Neuronal stem cell (in vitro differentiated cells): ENCODE data around the gene MED15.
"Not testable (repeated sequence)": the region's sequence is repeated elsewhere in the genome, so short reads cannot be mapped to it uniquely, and the experiment has no call there.

ENCODE experiments used
- DNase-seq: peaks from one replicate; pipeline ENCODE4 v3.0.0-alpha.2; 2013; ENCODE audit warnings: low spot score
- H2AFZ ChIP-seq: one replicate; pipeline ENCODE4 v1.6.1; 2013; ENCODE audit warnings: mild to moderate bottlenecking, low read length, inconsistent platforms
- H2AK5ac ChIP-seq: 2 replicates; pipeline ENCODE4 v1.6.1; 2013; ENCODE audit warnings: low read depth, mild to moderate bottlenecking, inconsistent platforms, low read length, moderate library complexity, mixed read lengths
- H2BK120ac ChIP-seq: 2 replicates; pipeline ENCODE4 v1.6.1; 2013; ENCODE audit warnings: low read depth, mild to moderate bottlenecking, inconsistent platforms, low read length, moderate library complexity, mixed read lengths
- H2BK12ac ChIP-seq: one replicate; pipeline ENCODE4 v1.6.1; 2013; ENCODE audit warnings: low read length, inconsistent platforms
- H2BK15ac ChIP-seq: 2 replicates; pipeline ENCODE4 v1.6.1; 2013; ENCODE audit warnings: mild to moderate bottlenecking, low read length, inconsistent platforms, mixed read lengths
- H2BK5ac ChIP-seq: one replicate; pipeline ENCODE4 v1.6.1; 2013; ENCODE audit warnings: inconsistent platforms, mild to moderate bottlenecking, low read length, moderate library complexity
- H3K14ac ChIP-seq: one replicate; pipeline ENCODE4 v1.6.1; 2013; ENCODE audit warnings: low read length, inconsistent platforms
- H3K18ac ChIP-seq: 2 replicates; pipeline ENCODE4 v1.6.1; 2013; ENCODE audit warnings: low read length, inconsistent platforms
- H3K23ac ChIP-seq: 2 replicates; pipeline ENCODE4 v1.6.1; 2013; ENCODE audit warnings: low read depth, mild to moderate bottlenecking, mixed read lengths, low read length, inconsistent platforms; ENCODE audit not compliant: poor library complexity
- H3K27ac ChIP-seq: replicated peaks from 3 replicates; pipeline ENCODE4 v1.5.1; 2013; ENCODE audit warnings: low read length, inconsistent platforms
- H3K27me3 ChIP-seq, 3 experiments: 2 replicates each; pipeline ENCODE4 v1.6.1; 2013; ENCODE audit warnings: low read length in 3 of 3, mild to moderate bottlenecking in 2 of 3, inconsistent platforms in 1 of 3, low read depth in 1 of 3, mixed read lengths in 1 of 3, moderate library complexity in 1 of 3; ENCODE audit not compliant: control insufficient read depth in 3 of 3, insufficient read depth in 3 of 3
- H3K36me3 ChIP-seq, 2 donors: replicated peaks in 1 of 2; 2 replicates each; pipeline ENCODE4 v1.6.1; 2013; ENCODE audit warnings: low read length in 2 of 2; ENCODE audit not compliant: control insufficient read depth in 2 of 2, insufficient read depth in 2 of 2
- H3K4ac ChIP-seq: 2 replicates; pipeline ENCODE4 v1.6.1; 2013; ENCODE audit warnings: inconsistent platforms, mild to moderate bottlenecking, low read length, moderate library complexity
- H3K4me1 ChIP-seq, 2 donors: 1 replicate in 1 of 2; 2 replicates in 1 of 2; pipeline ENCODE4 v1.6.1; 2013; ENCODE audit warnings: low read length in 2 of 2, low read depth in 1 of 2; ENCODE audit not compliant: control insufficient read depth in 2 of 2, insufficient read depth in 1 of 2
- H3K4me2 ChIP-seq: one replicate; pipeline ENCODE4 v1.6.1; 2013; ENCODE audit warnings: mild to moderate bottlenecking, low read length, inconsistent platforms; ENCODE audit not compliant: insufficient read depth, poor library complexity, severe bottlenecking
- H3K4me3 ChIP-seq, 2 donors: 2 replicates each; pipeline ENCODE4 v1.5.1; 2013; ENCODE audit warnings: low read length in 2 of 2, mild to moderate bottlenecking in 2 of 2, inconsistent platforms in 1 of 2, moderate library complexity in 1 of 2
- H3K79me1 ChIP-seq: one replicate; pipeline ENCODE4 v1.6.1; 2013; ENCODE audit warnings: low read depth, mild to moderate bottlenecking, inconsistent platforms, low read length, moderate library complexity
- H3K9ac ChIP-seq: one replicate; pipeline ENCODE4 v1.6.1; 2013; ENCODE audit warnings: mild to moderate bottlenecking, low read depth, low read length, inconsistent platforms; ENCODE audit not compliant: poor library complexity
- H3K9me3 ChIP-seq, 2 donors: replicated peaks in 1 of 2; 2 replicates each; pipeline versions ENCODE3 to v1.6.1; 2013; ENCODE audit warnings: low read length in 2 of 2, mild to moderate bottlenecking in 2 of 2, inconsistent platforms in 1 of 2, low read depth in 1 of 2, mixed read lengths in 1 of 2, moderate library complexity in 1 of 2; ENCODE audit not compliant: control insufficient read depth in 2 of 2, insufficient read depth in 1 of 2
- H4K8ac ChIP-seq: one replicate; pipeline ENCODE4 v1.6.1; 2013; ENCODE audit warnings: low read depth, mild to moderate bottlenecking, inconsistent platforms, low read length, moderate library complexity
- H4K91ac ChIP-seq: one replicate; pipeline ENCODE4 v1.6.1; 2013; ENCODE audit warnings: low read length, low read depth, mild to moderate bottlenecking, inconsistent platforms; ENCODE audit not compliant: poor library complexity
- WGBS, 2 donors: extraction: QIAGEN DNeasy Blood & Tissue Kit; methylation state at CpG; one replicate each; pipeline ENCODE4 v1.1.7; 2013; ENCODE audit warnings: missing lambda C conversion rate in 2 of 2, mixed read lengths in 1 of 2; ENCODE audit not compliant: insufficient read length in 2 of 2, insufficient replicate concordance in 1 of 2; ENCODE audit errors: extremely low coverage in 2 of 2; 5-methylcytosine and 5-hydroxymethylcytosine counted together

The MED15 gene

GRCh38 chr22:20503816-20504215, 3.6 kb upstream of the MED15 start:
- Histone ChIP-seq H3K27ac (no peak overlapping the region), H3K4ac (no peak overlapping the region)

GRCh38 chr22:20504293-20504922, 3.0 kb upstream of the MED15 start:
- not testable (repeated sequence) for DNase-seq, H2BK12ac ChIP-seq, H2AK5ac ChIP-seq, H3K4me2 ChIP-seq, H4K91ac ChIP-seq, H3K9ac ChIP-seq, H3K14ac ChIP-seq, H4K8ac ChIP-seq, H3K4me3 ChIP-seq, H3K23ac ChIP-seq, H3K27ac ChIP-seq, H3K4me1 ChIP-seq, H3K9me3 ChIP-seq, H3K4ac ChIP-seq, H2BK15ac ChIP-seq, H2AFZ ChIP-seq, H2BK5ac ChIP-seq, H2BK120ac ChIP-seq, H3K27me3 ChIP-seq, H3K18ac ChIP-seq
- Histone ChIP-seq H3K36me3 (peaks cover 7 to 19% of the 10 kb centered on the region in 2 donors), H3K79me1 (peaks cover 13% of the 10 kb centered on the region)
- no CpG with 5 or more reads among the region's 5 CpGs for WGBS, 2 donors

More at GRCh38 chr22:20503816-20504215, 3.6 kb upstream of the MED15 start:
- Histone ChIP-seq H2BK5ac (no peak overlapping the region), H3K36me3 (peaks cover 7 to 23% of the 10 kb centered on the region in 2 donors), H3K9me3 (no peaks in the 10 kb centered on the region), H3K9ac (no peak overlapping the region), H4K8ac (no peak overlapping the region), H3K14ac (no peak overlapping the region), H3K4me3 (no peak overlapping the region), H3K18ac (no peak overlapping the region), H3K79me1 (peaks cover 9% of the 10 kb centered on the region), H3K23ac (no peak overlapping the region), H4K91ac (no peak overlapping the region), H3K27me3 (no peaks in the 10 kb centered on the region), H2AFZ (no peak overlapping the region), H2AK5ac (no peak overlapping the region), H3K4me2 (no peak overlapping the region), H3K4me1 (peaks cover 2 to 4% of the 10 kb centered on the region in 2 donors), H2BK12ac (no peak overlapping the region), H2BK120ac (no peak overlapping the region), H2BK15ac (no peak overlapping the region)
- no peak for DNase-seq
- WGBS, 2 donors = no CpG with 5 or more reads among the region's 2 CpGs

GRCh38 chr22:20506543-20507252, 712 bp upstream of the MED15 start:
- Histone ChIP-seq H2BK5ac (no peak overlapping the region), H3K27ac (no peak overlapping the region), H2AFZ (peak overlapping the region; percentile 87), H3K14ac (no peak overlapping the region), H3K4me1 (peaks cover 10 to 17% of the 10 kb centered on the region in 2 donors), H3K4ac (no peak overlapping the region), H2BK120ac (no peak overlapping the region), H2BK15ac (no peak overlapping the region), H3K79me1 (peaks cover 17% of the 10 kb centered on the region), H3K36me3 (peaks cover 2 to 18% of the 10 kb centered on the region in 2 donors), H4K8ac (no peak overlapping the region), H3K4me3 (peak overlapping the region; percentile 70 to 97), H3K27me3 (no peaks in the 10 kb centered on the region), H4K91ac (no peak overlapping the region), H3K23ac (peak overlapping the region; percentile 11), H2AK5ac (no peak overlapping the region), H3K9me3 (no peaks in the 10 kb centered on the region), H3K9ac (no peak overlapping the region), H3K4me2 (peak overlapping the region; percentile 92), H3K18ac (peak overlapping the region; percentile 76), H2BK12ac (no peak overlapping the region)
- no CpG with 5 or more reads among the region's 13 CpGs for WGBS, 2 donors
- DNase-seq = no peak

- H2BK15ac ChIP-seq = not testable (repeated sequence)
- no CpG with 5 or more reads among the region's 21 CpGs for WGBS, 2 donors
- H3K18ac ChIP-seq = peak overlapping the region; percentile 96
Measured at GRCh38 chr22:20508067-20508755, 801 bp downstream of the MED15 start.

More at GRCh38 chr22:20508067-20508755, 801 bp downstream of the MED15 start:
- DNase-seq, H3K4ac ChIP-seq, H3K27me3 ChIP-seq, H4K91ac ChIP-seq, H4K8ac ChIP-seq, H3K9me3 ChIP-seq: not testable (repeated sequence)
- Histone ChIP-seq H3K9ac (peak overlapping the region; percentile 94), H3K27ac (peak overlapping the region; percentile 75), H2AFZ (peak overlapping the region; percentile 87), H3K14ac (peak overlapping the region; percentile 95), H2BK120ac (peak overlapping the region; percentile 83), H3K4me2 (peak overlapping the region; percentile 87), H3K23ac (peak overlapping the region; percentile 100), H3K4me3 (peak overlapping the region; percentile 70 to 97), H3K4me1 (peaks cover 10 to 17% of the 10 kb centered on the region in 2 donors), H2AK5ac (peak overlapping the region; percentile 89), H3K36me3 (peaks cover 2 to 18% of the 10 kb centered on the region in 2 donors), H2BK12ac (peak overlapping the region; percentile 17), H2BK5ac (peak overlapping the region; percentile 69), H3K79me1 (peaks cover 17% of the 10 kb centered on the region)
